HepG2 (cell line): Measurements from ENCODE around the gene HTR4.
"Not testable (repeated sequence)": the region's sequence is repeated elsewhere in the genome, so short reads cannot be mapped to it uniquely, and the experiment has no call there.

ENCODE experiments used
- ATF7-NPFF ChIP-seq: sonication (generic); formaldehyde crosslinking; IDR thresholded peaks from 2 replicates; pipeline ENCODE4 v1.8.1; 2023; ENCODE audit warnings: mild to moderate bottlenecking, low read depth, missing genetic modification reagents, moderate library complexity
- KIAA2018 ChIP-seq: sonication (generic); formaldehyde crosslinking; IDR thresholded peaks from 2 replicates; pipeline ENCODE4 v1.5.0; 2020; ENCODE audit warnings: mild to moderate bottlenecking, missing genetic modification reagents, borderline replicate concordance
- MEIS1 ChIP-seq: sonication (generic); formaldehyde crosslinking; IDR thresholded peaks from 2 replicates; pipeline ENCODE4 v1.9.0; 2021; ENCODE audit warnings: mild to moderate bottlenecking, missing genetic modification reagents, moderate library complexity, borderline replicate concordance
- NFIB ChIP-seq: sonication (generic); formaldehyde crosslinking; IDR thresholded peaks from 2 replicates; pipeline ENCODE4 v1.9.0; 2021; ENCODE audit warnings: missing genetic modification reagents, mild to moderate bottlenecking, borderline replicate concordance
- TBX3 ChIP-seq: fragments of 450-650 bp; IDR thresholded peaks from 2 replicates; pipeline ENCODE4 v1.6.1; 2017; ENCODE audit warnings: antibody characterized with exemption, mild to moderate bottlenecking, inconsistent platforms, borderline replicate concordance
- ZNF274 ChIP-seq: sonication (generic); formaldehyde crosslinking; IDR thresholded peaks from 2 replicates; pipeline ENCODE4 v1.5.1; 2020; ENCODE audit warnings: mild to moderate bottlenecking, missing genetic modification reagents
- ZNF337 ChIP-seq: sonication (generic); formaldehyde crosslinking; IDR thresholded peaks from 2 replicates; pipeline ENCODE4 v1.5.1; 2020; ENCODE audit warnings: missing genetic modification reagents, low read depth, mild to moderate bottlenecking, borderline replicate concordance
- ZNF484 ChIP-seq: sonication (generic); formaldehyde crosslinking; IDR thresholded peaks from 2 replicates; pipeline ENCODE4 v1.5.1; 2020; ENCODE audit warnings: mild to moderate bottlenecking, low read depth, missing genetic modification reagents, borderline replicate concordance

GRCh38 chr5:148673704-148674103 lies 19.4 kb upstream of the HTR4 start:
- TF ChIP-seq ZNF337 (CRISPR knock-in tag); ATF7-NPFF (CRISPR knock-in tag); ZNF484 (CRISPR knock-in tag); ZNF274; KIAA2018 (CRISPR knock-in tag); TBX3; MEIS1 (CRISPR knock-in tag); NFIB (CRISPR knock-in tag): not testable (repeated sequence)
